ENCODE measurements around the gene SPATA31C1. TPM values are rescaled to one million over a fixed set of nuclear protein-coding genes. Genes with fewer than 3 reads are reported as not detected.

Gene SPATA31C1
- total and polyA plus RNA-seq, 2 experiments from 2014 or later = not detected

DNA sequence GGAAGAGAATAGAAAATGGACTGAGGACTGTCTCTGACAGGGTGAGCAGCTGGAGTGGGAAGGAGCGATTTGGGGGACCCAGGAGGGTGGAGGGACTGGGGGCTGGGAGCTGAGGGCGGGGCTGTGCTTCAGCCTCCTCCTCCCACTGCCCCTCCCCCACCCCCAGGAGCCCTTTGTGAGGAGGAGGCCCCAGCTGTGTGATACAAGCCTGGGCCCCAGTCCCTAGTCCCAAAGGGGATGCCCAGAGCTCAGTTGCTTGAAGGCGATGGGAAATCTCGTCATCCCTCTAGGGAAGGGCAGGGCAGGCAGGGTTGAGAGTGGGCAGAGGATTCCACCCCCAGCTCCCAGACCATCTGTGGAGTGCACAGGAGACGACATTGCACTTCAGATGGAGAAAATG lies 35.1 kb upstream of the SPATA31C1 start, which contains the start of gene SPATA31E1:
TSS of gene SPATA31E1 (plus strand) at position 251 of the 400 bp plus-strand sequence. CDS start at position 266, 15 bp downstream.
- WGBS (ENCODE audit: low lambda C conversion rate, missing lambda C conversion rate) = 91% methylated on average over 4 of the region's 5 CpGs
- no peak within 1 kb of the TSS for H3K4me2 ChIP-seq
- no peaks in the 10 kb centered on the region for H3K9me3 ChIP-seq (ENCODE audit: low read depth)
- no peaks in the 10 kb centered on the region for H3K9me2 ChIP-seq (replicated peaks; ENCODE audit: insufficient read depth)
- no peak within 1 kb of the TSS for H3K4me3 ChIP-seq
- TF ChIP-seq, protein P1, sequence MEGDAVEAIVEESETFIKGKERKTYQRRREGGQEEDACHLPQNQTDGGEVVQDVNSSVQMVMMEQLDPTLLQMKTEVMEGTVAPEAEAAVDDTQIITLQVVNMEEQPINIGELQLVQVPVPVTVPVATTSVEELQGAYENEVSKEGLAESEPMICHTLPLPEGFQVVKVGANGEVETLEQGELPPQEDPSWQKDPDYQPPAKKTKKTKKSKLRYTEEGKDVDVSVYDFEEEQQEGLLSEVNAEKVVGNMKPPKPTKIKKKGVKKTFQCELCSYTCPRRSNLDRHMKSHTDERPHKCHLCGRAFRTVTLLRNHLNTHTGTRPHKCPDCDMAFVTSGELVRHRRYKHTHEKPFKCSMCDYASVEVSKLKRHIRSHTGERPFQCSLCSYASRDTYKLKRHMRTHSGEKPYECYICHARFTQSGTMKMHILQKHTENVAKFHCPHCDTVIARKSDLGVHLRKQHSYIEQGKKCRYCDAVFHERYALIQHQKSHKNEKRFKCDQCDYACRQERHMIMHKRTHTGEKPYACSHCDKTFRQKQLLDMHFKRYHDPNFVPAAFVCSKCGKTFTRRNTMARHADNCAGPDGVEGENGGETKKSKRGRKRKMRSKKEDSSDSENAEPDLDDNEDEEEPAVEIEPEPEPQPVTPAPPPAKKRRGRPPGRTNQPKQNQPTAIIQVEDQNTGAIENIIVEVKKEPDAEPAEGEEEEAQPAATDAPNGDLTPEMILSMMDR (IDR thresholded peaks at IDR 0.05; ENCODE audit: poor library complexity) = no peak
- no peak within 1 kb of the TSS for H2AFZ ChIP-seq
- no peaks in the 10 kb centered on the region for H3K27me3 ChIP-seq
- no peaks in the 10 kb centered on the region for H3K79me2 ChIP-seq
- H4K20me1 ChIP-seq (ENCODE audit: insufficient read depth, poor library complexity, severe bottlenecking) = no peaks in the 10 kb centered on the region
- H3K36me3 ChIP-seq (replicated peaks; ENCODE audit: insufficient read depth, low read depth) = no peaks in the 10 kb centered on the region
- no peaks in the 10 kb centered on the region for H3K4me1 ChIP-seq (ENCODE audit: insufficient read depth)
- DNase-seq (ENCODE audit: low spot score) = no peak
- no peak within 1 kb of the TSS for H3K27ac ChIP-seq

DNA sequence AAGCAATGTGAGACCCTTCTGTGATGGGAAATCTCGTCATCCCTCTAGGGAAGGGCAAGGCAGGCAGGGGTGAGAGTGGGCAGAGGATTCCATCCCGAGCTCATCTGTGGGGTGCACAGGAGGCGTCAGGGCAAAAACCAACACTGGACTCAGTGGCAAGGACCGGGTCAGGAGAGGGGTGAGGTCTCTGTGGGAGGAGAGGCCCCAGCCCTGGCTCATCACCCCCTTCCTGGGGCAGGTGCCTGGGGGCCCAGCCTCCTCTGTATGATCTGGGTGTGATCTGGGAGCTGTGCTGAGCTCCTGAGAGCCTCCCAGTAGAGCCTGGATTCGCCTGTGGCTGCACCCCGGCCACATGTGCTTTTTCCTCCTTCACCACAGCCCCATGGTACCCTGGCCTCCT lies 34.5 kb upstream of the SPATA31C1 start:
- no peaks in the 10 kb centered on the region for H3K9me3 ChIP-seq (ENCODE audit: low read depth)
- no peaks in the 10 kb centered on the region for H3K4me1 ChIP-seq (ENCODE audit: insufficient read depth)
- no peak for DNase-seq (ENCODE audit: low spot score)
- H3K4me3 ChIP-seq = no peak overlapping the region
- no peaks in the 10 kb centered on the region for H3K79me2 ChIP-seq
- no peaks in the 10 kb centered on the region for H3K27me3 ChIP-seq
- H3K4me2 ChIP-seq = no peak overlapping the region
- H2AFZ ChIP-seq = no peak overlapping the region
- no peaks in the 10 kb centered on the region for H3K9me2 ChIP-seq (replicated peaks; ENCODE audit: insufficient read depth)
- TF ChIP-seq EZH2phosphoT487 (IDR thresholded peaks at IDR 0.05; ENCODE audit: low read depth, severe bottlenecking, unreplicated experiment) = no peak
- TF ChIP-seq, protein P1 (IDR thresholded peaks at IDR 0.05; ENCODE audit: poor library complexity) = no peak
- no peak for TF ChIP-seq EZH2 (IDR thresholded peaks at IDR 0.05; ENCODE audit: borderline replicate concordance)
- WGBS (ENCODE audit: low lambda C conversion rate, missing lambda C conversion rate) = 89% methylated on average over 6 of the region's 6 CpGs
- no peaks in the 10 kb centered on the region for H4K20me1 ChIP-seq (ENCODE audit: insufficient read depth, poor library complexity, severe bottlenecking)
- no peaks in the 10 kb centered on the region for H3K36me3 ChIP-seq (replicated peaks; ENCODE audit: insufficient read depth, low read depth)
- no peak overlapping the region for H3K27ac ChIP-seq

DNA sequence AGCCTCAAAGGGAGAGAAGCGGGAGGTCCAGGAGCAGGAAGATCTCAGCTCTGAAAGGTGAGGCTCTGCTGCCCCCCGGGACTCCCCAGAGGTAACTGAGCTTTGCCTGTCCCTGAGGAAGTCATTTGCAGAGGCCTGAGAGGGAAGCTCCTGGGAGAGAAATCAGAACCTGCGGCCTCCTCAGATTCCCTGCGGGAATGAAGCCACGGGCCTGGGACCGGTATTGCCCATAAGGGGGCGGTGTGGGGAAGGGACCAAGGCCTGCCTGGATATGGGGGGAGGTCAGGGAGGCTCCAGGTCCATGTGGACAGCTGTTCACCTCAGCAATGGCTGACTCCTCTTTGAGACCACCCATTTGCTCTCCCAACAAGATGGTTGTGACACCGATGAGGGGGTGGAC lies 33.8 kb upstream of the SPATA31C1 start:
- no peaks in the 10 kb centered on the region for H4K20me1 ChIP-seq (ENCODE audit: insufficient read depth, poor library complexity, severe bottlenecking)
- H2AFZ ChIP-seq = no peak overlapping the region
- no peaks in the 10 kb centered on the region for H3K9me2 ChIP-seq (replicated peaks; ENCODE audit: insufficient read depth)
- DNase-seq (ENCODE audit: low spot score) = no peak
- H3K79me2 ChIP-seq = no peaks in the 10 kb centered on the region
- H3K9me3 ChIP-seq (ENCODE audit: low read depth) = no peaks in the 10 kb centered on the region
- no peaks in the 10 kb centered on the region for H3K4me1 ChIP-seq (ENCODE audit: insufficient read depth)
- no peak overlapping the region for H3K27ac ChIP-seq
- H3K4me2 ChIP-seq = no peak overlapping the region
- H3K4me3 ChIP-seq = no peak overlapping the region
- 70% methylated on average over 8 of the region's 8 CpGs for WGBS (ENCODE audit: low lambda C conversion rate, missing lambda C conversion rate)
- no peaks in the 10 kb centered on the region for H3K27me3 ChIP-seq
- TF ChIP-seq, protein P1 (IDR thresholded peaks at IDR 0.05; ENCODE audit: poor library complexity) = peak; percentile 19
- TF ChIP-seq EZH2phosphoT487 (IDR thresholded peaks at IDR 0.05; ENCODE audit: low read depth, severe bottlenecking, unreplicated experiment) = no peak
- no peaks in the 10 kb centered on the region for H3K36me3 ChIP-seq (replicated peaks; ENCODE audit: insufficient read depth, low read depth)

Data from hepatocyte (in vitro differentiated cells).